GM12878 (cell line): ENCODE data around the gene GSK3A. TPM values are rescaled to one million over a fixed set of nuclear protein-coding genes. Genes with fewer than 3 reads are reported as not detected.

ENCODE experiments used
- ATAC-seq: fragments of 200-7000 bp; cut with Tn5 transposase; 3 replicates; pipeline ENCODE4 v1.9.1; 2020; ENCODE audit warnings: mild to moderate bottlenecking, moderate library complexity
- BruUV-seq: library from RNA; stranded (reverse); fragments of 400-500 nt; replicated peaks from 2 replicates; lab custom pipeline; 2021; lab: Mats Ljungman, UMichigan
- CTCF ChIA-PET: fragments of 300-600 bp; sonication (Branson Sonifier 250); formaldehyde crosslinking; extraction: SDS; loops from one replicate; lab custom pipeline; 2021; ENCODE audit warnings: inconsistent platforms; lab: Yijun Ruan, JAX
- POLR2A ChIA-PET: fragments of 350-600 bp; formaldehyde crosslinking; extraction: SDS; loops from one replicate; lab custom pipeline; 2021; ENCODE audit warnings: inconsistent platforms; lab: Charles Lee
- RAD21 ChIA-PET: fragments of 300-600 bp; sonication (Branson Sonifier 250); formaldehyde crosslinking; loops from one replicate; lab custom pipeline; 2023; ENCODE audit warnings: antibody characterized with exemption; ENCODE audit not compliant: unreplicated experiment; lab: Charles Lee
- SMC1A ChIA-PET: fragments of 300-600 bp; sonication (Branson Sonifier 250); formaldehyde crosslinking; loops from one replicate; lab custom pipeline; 2023; ENCODE audit not compliant: unreplicated experiment, uncharacterized antibody; lab: Charles Lee
- DNase-seq: peaks from one replicate; pipeline ENCODE4 v3.0.0-alpha.2; 2011; ENCODE audit warnings: low read depth, low spot score
- FAIRE-seq: peaks from 3 replicates; lab custom pipeline; 2011; peaks lifted over from hg19 to GRCh38; lab: Jason Lieb, UNC
- H2AFZ ChIP-seq: 2 replicates; pipeline ENCODE4 v1.6.0; 2011; ENCODE audit warnings: low read depth, low read length, control low read depth; ENCODE audit not compliant: control insufficient read depth
- H3K27ac ChIP-seq: 2 replicates; pipeline ENCODE4 v1.5.1; 2011; ENCODE audit warnings: control low read depth; ENCODE audit not compliant: control insufficient read depth, insufficient read depth
- H3K27me3 ChIP-seq, 2 experiments: replicated peaks in 1 of 2; 2 replicates each; pipeline versions ENCODE4 v1.6.0 to v1.6.1; 2011; ENCODE audit warnings: low read length in 1 of 2; ENCODE audit not compliant: control insufficient read depth in 2 of 2, insufficient read depth in 2 of 2
- H3K36me3 ChIP-seq, 2 experiments: 2 replicates each; pipeline ENCODE4 v1.5.1; 2011; ENCODE audit warnings: low read length in 1 of 2; ENCODE audit not compliant: control insufficient read depth in 2 of 2, insufficient read depth in 2 of 2
- H3K4me1 ChIP-seq: 2 replicates; pipeline ENCODE4 v1.6.1; 2011; ENCODE audit warnings: mild to moderate bottlenecking, low read length, moderate library complexity, mixed read lengths; ENCODE audit not compliant: control insufficient read depth, insufficient read depth
- H3K4me2 ChIP-seq: 2 replicates; pipeline ENCODE4 v1.6.0; 2011; ENCODE audit warnings: control low read depth; ENCODE audit not compliant: control insufficient read depth, insufficient read depth
- H3K4me3 ChIP-seq: fragments of 200-600 bp; sonication (generic); 2 replicates; pipeline ENCODE4 v1.5.1; 2016
- H3K79me2 ChIP-seq: 2 replicates; pipeline ENCODE4 v1.6.0; 2011; ENCODE audit warnings: low read length; ENCODE audit not compliant: control insufficient read depth, insufficient read depth
- H3K9ac ChIP-seq: 2 replicates; pipeline ENCODE4 v1.8.0; 2011; ENCODE audit warnings: low read length, control low read depth, mixed read lengths; ENCODE audit not compliant: control insufficient read depth, insufficient read depth
- H3K9me3 ChIP-seq: replicated peaks from 3 replicates; pipeline ENCODE4 v1.5.1; 2011; ENCODE audit warnings: mild to moderate bottlenecking, low read length; ENCODE audit not compliant: control insufficient read depth, insufficient read depth
- H4K20me1 ChIP-seq: 2 replicates; pipeline ENCODE4 v1.6.0; 2011; ENCODE audit not compliant: control insufficient read depth, insufficient read depth
- CTCF ChIP-seq, 3 experiments: IDR thresholded peaks in 2 of 3; conservative IDR thresholded peaks in 1 of 3; 2 replicates each; pipeline ENCODE4 v1.5.1; 2011; ENCODE audit warnings: low read depth in 3 of 3, low read length in 3 of 3, mild to moderate bottlenecking in 3 of 3, control low read depth in 2 of 3, moderate library complexity in 2 of 3, inconsistent platforms in 1 of 3, mixed read lengths in 1 of 3; ENCODE audit not compliant: control insufficient read depth in 2 of 3, insufficient read depth in 1 of 3; ENCODE audit errors: extremely low read depth in 1 of 3
- MTA3 ChIP-seq: IDR thresholded peaks from 2 replicates; pipeline ENCODE4 v1.6.1; 2012; ENCODE audit warnings: low read length, inconsistent platforms, borderline replicate concordance
- NFYA ChIP-seq: IDR thresholded peaks from 2 replicates; pipeline ENCODE4 v1.6.1; 2011; ENCODE audit warnings: low read depth, mild to moderate bottlenecking, low read length, improper control_type of control experiment, borderline replicate concordance
- POLR2A ChIP-seq: IDR thresholded peaks from 2 replicates; pipeline ENCODE4 v1.6.1; 2011; ENCODE audit warnings: low read depth, mild to moderate bottlenecking, low read length
- RAD21 ChIP-seq: IDR thresholded peaks from 2 replicates; pipeline ENCODE4 v1.6.1; 2011; ENCODE audit warnings: mild to moderate bottlenecking, low read depth, low read length, moderate library complexity; ENCODE audit not compliant: insufficient read depth
- RUNX3 ChIP-seq: IDR thresholded peaks from 2 replicates; pipeline ENCODE4 v1.6.1; 2012; ENCODE audit warnings: low read length, inconsistent platforms
- SMAD5 ChIP-seq: IDR thresholded peaks from 2 replicates; pipeline ENCODE4 v1.6.1; 2016; ENCODE audit warnings: antibody characterized with exemption, low read depth
- SMARCA5 ChIP-seq: fragments of 450-650 bp; IDR thresholded peaks from 2 replicates; pipeline ENCODE4 v1.6.1; 2017; ENCODE audit warnings: mild to moderate bottlenecking
- SMC3 ChIP-seq: IDR thresholded peaks from 2 replicates; pipeline ENCODE4 v1.6.1; 2011; ENCODE audit warnings: low read length, improper control_type of control experiment, borderline replicate concordance
- SRF ChIP-seq, 2 experiments: IDR thresholded peaks; 2 replicates each; pipeline ENCODE4 v1.6.1; 2011; ENCODE audit warnings: low read depth in 2 of 2, low read length in 2 of 2, mild to moderate bottlenecking in 1 of 2, moderate library complexity in 1 of 2
- YY1 ChIP-seq: IDR thresholded peaks from 2 replicates; pipeline ENCODE4 v1.6.1; 2011; ENCODE audit warnings: low read depth, mild to moderate bottlenecking, low read length
- ZBED1 ChIP-seq: IDR thresholded peaks from 2 replicates; pipeline ENCODE4 v1.6.1; 2016; ENCODE audit warnings: borderline replicate concordance
- ZNF217 ChIP-seq: fragments of 450-650 bp; IDR thresholded peaks from 2 replicates; pipeline ENCODE4 v1.6.1; 2017; ENCODE audit warnings: antibody characterized with exemption, mild to moderate bottlenecking
- WGBS: methylation state at CpG from one replicate; pipeline ENCODE4 v1.1.6; 2016; ENCODE audit warnings: low lambda C conversion rate; ENCODE audit not compliant: insufficient replicate concordance, insufficient coverage; ENCODE audit errors: missing lambda C conversion rate; 5-methylcytosine and 5-hydroxymethylcytosine counted together
- in situ Hi-C: fragments of 300-500 bp; cut with MboI; formaldehyde crosslinking; loops from 9 replicates; pipeline ENCODE4 v1.14.3; 2018; ENCODE audit warnings: mixed read lengths
- intact Hi-C: fragments of 100-400 bp; cut with micrococcal nuclease; formaldehyde crosslinking; loops from one replicate; pipeline ENCODE4 v1.14.2; 2022; ENCODE audit not compliant: unreplicated experiment
- polyA plus RNA-seq, 11 experiments: library from polyadenylated mRNA; depleted of rRNA in 4 of 11; unstranded in 6 of 11; stranded (reverse) in 5 of 11; fragments of >200 nt; fragmentation: Nextera tagmentation in 4 of 11; fragmentation: Illumina TruSeq in 1 of 11; extraction: Ambion mirVana in 4 of 11; extraction: Trizol in 1 of 11; gene quantifications; 1 replicate in 1 of 11; 2 replicates in 10 of 11; pipeline versions ENCODE4 v1.2.1 to v1.2.3, GENCODE V29; 2011 to 2016; ENCODE audit warnings: inconsistent platforms in 2 of 11, missing spikeins in 2 of 11, low read depth in 1 of 11
- total RNA-seq, 4 experiments: library from RNA; depleted of rRNA in 3 of 4; stranded (reverse); fragments of >200 nt in 3 of 4; fragmentation: Illumina TruSeq in 1 of 4; extraction: Trizol in 1 of 4; gene quantifications; 2 replicates each; pipeline versions ENCODE4 v1.2.1 to v1.2.3, GENCODE V29; 2013 to 2021

Gene GSK3A
- total and polyA plus RNA-seq, 10 of the 15 experiments (the other 5 are each of a cell fraction or from before 2014, with no cell fraction given): 1.00 to 47.9 (median 15.2) TPM

DNA sequence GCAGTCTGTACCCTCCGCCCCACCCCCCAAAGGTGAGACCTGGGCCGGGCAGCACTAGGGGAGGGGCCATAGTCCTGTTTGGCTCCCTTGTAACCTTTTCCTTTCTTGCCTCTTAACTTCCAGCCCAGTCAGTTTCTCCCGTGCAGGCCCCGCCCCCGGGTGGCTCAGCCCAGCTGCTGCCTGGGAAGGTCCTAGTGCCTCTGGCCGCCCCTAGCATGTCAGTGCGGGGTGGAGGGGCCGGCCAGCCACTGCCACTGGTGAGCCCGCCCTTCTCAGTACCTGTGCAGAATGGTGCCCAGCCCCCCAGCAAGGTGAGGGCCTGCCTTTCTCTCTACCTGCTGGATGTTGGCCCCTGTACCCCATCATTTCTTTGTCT is 49.0 kb upstream of the GSK3A start:
- CTCF ChIA-PET: interaction anchor here (0.9 kb wide), 1 partner anchor 44 kb away, joined by 3 read pairs; no protein-coding TSS in a partner anchor
- H3K4me1 ChIP-seq: no peaks in the 10 kb centered on the region; the same call in 1 of the 2 replicates
- H3K9me3 ChIP-seq: no peaks in the 10 kb centered on the region
- no peak overlapping the region for H3K9ac ChIP-seq
- H3K27me3 ChIP-seq: no peaks in the 10 kb centered on the region
- no peak overlapping the region for H2AFZ ChIP-seq
- SMC1A ChIA-PET: no interaction called here
- in situ Hi-C loops: no loop called here
- RAD21 ChIA-PET: no interaction called here
- ATAC-seq (no peak), DNase-seq (no peak), FAIRE-seq (no peak)
- H3K27ac ChIP-seq: no peak overlapping the region
- 79% methylated on average over 9 of the region's 9 CpGs for WGBS
- H4K20me1 ChIP-seq: no peaks in the 10 kb centered on the region
- POLR2A ChIA-PET: interaction anchor here (0.5 kb wide), 1 partner anchor 13 kb away, joined by 6 read pairs; no protein-coding TSS in a partner anchor
- H3K36me3 ChIP-seq: peaks cover 24 to 33% of the 10 kb centered on the region in 2 experiments
- H3K4me3 ChIP-seq: no peak overlapping the region
- H3K79me2 ChIP-seq: no peaks in the 10 kb centered on the region
- TF ChIP-seq SRF (IDR thresholded peaks at IDR 0.05; ENCODE audit: low read depth in 2 of 2, low read length in 2 of 2) (no peak), MTA3 (no peak), ZNF217 (no peak), NFYA (no peak)
- TF ChIP-seq, all 136 proteins: peak for 0
- intact Hi-C loops: no loop called here
- no TSS peak for BruUV-seq
- H3K4me2 ChIP-seq: no peak overlapping the region

DNA sequence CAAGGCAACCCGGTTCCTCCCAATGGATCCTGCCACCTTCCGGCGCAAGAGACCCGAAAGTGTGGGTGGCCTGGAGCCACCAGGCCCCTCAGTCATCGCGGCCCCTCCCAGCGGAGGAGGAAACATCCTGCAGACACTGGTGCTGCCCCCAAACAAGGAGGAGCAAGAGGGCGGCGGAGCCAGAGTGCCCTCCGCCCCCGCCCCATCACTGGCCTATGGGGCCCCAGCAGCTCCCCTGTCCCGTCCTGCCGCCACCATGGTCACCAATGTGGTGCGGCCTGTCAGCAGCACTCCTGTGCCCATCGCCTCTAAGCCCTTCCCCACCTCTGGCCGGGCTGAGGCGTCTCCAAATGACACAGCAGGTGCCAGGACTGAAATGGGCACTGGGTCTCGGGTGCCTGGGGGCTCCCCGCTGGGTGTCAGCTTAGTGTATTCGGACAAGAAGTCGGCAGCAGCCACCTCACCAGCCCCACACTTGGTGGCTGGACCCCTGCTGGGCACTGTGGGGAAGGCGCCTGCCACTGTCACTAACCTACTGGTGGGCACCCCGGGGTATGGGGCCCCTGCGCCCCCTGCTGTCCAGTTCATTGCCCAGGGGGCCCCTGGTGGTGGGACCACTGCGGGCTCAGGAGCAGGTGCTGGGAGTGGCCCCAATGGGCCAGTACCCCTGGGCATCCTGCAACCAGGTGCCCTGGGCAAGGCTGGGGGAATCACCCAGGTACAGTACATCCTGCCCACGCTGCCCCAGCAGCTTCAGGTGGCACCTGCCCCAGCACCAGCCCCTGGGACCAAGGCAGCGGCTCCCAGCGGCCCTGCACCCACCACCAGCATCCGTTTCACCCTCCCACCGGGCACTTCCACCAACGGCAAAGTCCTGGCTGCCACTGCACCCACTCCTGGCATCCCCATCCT is 48.4 kb upstream of the GSK3A start:
- TF ChIP-seq SMARCA5 (0 out of 2 replicates have a peak, but pooled peaks have one; percentile 35), CTCF (IDR thresholded peaks at IDR 0.05 in 2 of 3, conservative IDR thresholded peaks at IDR 0.05 in 1 of 3; ENCODE audit: control insufficient read depth in 2 of 3, extremely low read depth in 1 of 3, insufficient read depth in 1 of 3, low read depth in 3 of 3, low read length in 3 of 3) (peak; percentile 49 to 73 (median 63)), POLR2A (0 out of 2 replicates have a peak, but pooled peaks have one; percentile 42), SMC3 (peak; percentile 39; the same call in 1 of the 2 replicates), SMAD5 (no peak), ZBED1 (no peak), YY1 (0 out of 2 replicates have a peak, but pooled peaks have one; percentile 29), RAD21 (peak; percentile 35), RUNX3 (peak; percentile 9; the same call in 1 of the 2 replicates)
- in situ Hi-C loops (no loop called here), intact Hi-C loops (no loop called here)
- H3K9me3 ChIP-seq: no peaks in the 10 kb centered on the region
- H3K36me3 ChIP-seq: peaks cover 22 to 33% of the 10 kb centered on the region in 2 experiments
- ChIA-PET SMC1A (no interaction called here), CTCF (no interaction called here), POLR2A (no interaction called here), RAD21 (no interaction called here)
- H3K9ac ChIP-seq: no peak overlapping the region
- no peak overlapping the region for H3K27ac ChIP-seq
- DNase-seq: no peak
- no peaks in the 10 kb centered on the region for H3K27me3 ChIP-seq
- peaks cover 5% of the 10 kb centered on the region for H3K79me2 ChIP-seq
- no peak overlapping the region for H3K4me3 ChIP-seq
- no peak overlapping the region for H3K4me2 ChIP-seq
- no peak overlapping the region for H2AFZ ChIP-seq
- no TSS peak for BruUV-seq
- peak; percentile 90 for ATAC-seq
- H3K4me1 ChIP-seq: peaks cover 6% of the 10 kb centered on the region
- H4K20me1 ChIP-seq: no peaks in the 10 kb centered on the region
- WGBS: 69% methylated on average over 31 of the region's 31 CpGs
- FAIRE-seq: no peak
